ENCODE results near the gene NEXN.
"Not testable (repeated sequence)": the region's sequence is repeated elsewhere in the genome, so short reads cannot be mapped to it uniquely, and the experiment has no call there.

NEXN gene

DNA sequence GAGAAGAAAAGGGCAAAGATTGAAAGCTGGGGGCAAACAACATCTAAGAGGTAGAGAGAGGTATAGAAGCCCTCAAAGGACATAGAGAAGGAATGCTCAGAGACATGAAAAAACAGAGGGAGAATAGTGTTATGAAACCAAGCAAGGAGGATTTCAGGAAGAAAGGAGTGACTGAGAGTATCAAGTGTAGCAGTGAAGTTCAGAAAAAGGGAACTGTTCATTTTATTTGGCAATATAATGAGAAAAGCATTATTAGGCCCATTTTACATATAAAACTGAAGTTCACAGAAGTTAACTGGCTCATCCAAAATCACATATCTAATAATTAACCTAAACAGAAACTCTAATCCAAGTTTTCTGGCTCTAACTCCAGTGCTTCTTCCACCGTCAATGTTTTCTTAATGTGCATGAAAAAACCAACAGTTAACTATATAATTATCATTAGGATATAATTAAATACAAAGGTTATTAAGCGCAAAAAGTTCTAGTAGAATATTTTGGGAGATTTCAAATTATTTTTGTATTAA lies 17.7 kb downstream of the NEXN start:
- DNase-seq: no peak

DNA sequence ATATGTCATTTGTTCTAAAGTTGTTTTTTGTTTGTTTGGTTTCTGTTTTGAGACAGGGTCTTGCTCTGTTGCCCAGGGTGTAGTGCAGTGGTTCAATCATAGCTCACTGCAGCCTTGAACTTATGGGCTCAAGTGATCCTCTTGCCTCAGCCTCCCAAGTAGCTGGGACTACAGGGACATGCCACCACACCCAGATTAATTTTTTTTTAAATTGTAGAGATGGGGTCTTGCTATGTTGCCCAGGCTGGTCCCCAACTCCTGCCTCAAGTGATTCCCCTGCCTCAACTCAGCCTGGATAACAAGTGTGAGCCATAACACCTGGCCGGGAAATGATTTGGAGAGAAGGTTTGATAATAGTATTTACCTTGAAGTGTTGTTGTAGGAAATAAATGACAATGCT lies 18.2 kb downstream of the NEXN start:
- no peak for DNase-seq

- DNase-seq: no peak
Measured at GRCh38 chr1:77910116-77910515, 21.7 kb downstream of the NEXN start.

DNA sequence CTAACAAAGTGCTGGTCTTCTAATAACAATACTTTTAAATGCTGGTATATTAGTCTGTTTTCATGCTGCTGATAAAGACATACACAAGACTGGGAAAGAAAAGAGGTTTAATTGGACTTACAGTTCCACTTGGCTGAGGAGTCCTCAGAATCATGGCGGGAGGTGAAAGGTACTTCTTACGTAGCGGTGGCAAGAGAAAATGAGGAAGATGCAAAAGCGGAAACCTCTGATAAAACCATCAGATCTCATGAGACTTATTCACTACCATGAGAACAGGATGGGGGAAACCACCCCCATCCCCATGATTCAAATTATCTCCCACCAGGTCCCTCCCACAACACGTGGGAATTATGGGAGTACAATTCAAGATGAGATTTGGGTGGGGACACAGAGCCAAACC lies 30.5 kb downstream of the NEXN start:
- not testable (repeated sequence) for DNase-seq

DNA sequence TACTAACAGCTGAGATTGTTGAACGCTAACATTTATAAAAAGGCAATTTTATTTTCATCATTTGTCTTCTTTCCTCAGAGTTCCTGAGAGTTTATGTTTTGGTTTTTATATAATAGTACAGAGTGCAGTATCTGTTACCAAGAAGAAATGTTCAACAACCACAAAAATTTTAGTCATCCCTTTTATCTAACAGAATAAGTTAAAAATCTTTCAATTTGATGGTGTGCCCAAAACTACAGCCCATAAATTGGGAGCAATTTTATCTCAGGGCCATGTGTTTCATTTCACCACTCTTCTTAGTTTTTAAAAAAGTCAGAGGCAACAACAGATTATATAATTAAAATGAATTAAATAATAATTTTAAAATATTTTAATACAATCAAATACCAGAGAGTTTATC lies 37.1 kb downstream of the NEXN start:
- DNase-seq: peak; percentile 8

- DNase-seq: no peak
Measured at GRCh38 chr1:77925956-77926355, 37.5 kb downstream of the NEXN start.

GRCh38 chr1:77926561-77927357 lies 38.3 kb downstream of the NEXN start:
- no peak for DNase-seq

DNA sequence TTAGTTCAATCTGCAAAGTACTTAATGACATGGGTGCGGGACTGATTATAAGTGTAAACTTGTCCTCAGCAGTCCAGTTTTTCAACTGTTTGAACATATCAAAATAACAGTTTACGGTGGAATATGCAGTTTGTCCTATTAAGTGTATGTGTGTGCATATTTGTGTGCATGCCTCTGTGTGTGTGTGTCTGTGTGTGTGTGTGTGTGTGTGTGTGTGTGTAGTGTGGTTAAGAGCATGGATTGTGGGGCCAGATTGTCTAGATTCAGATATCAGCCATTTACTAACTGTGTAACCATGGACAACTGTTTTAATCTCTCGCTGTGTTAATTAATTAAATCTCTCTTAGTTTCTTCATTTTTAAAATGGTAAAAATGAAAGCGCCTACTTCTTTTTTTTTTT lies 39.0 kb downstream of the NEXN start:
- no peak for DNase-seq

- no peak for DNase-seq
Measured at GRCh38 chr1:77929806-77930205, 41.4 kb downstream of the NEXN start.

DNA sequence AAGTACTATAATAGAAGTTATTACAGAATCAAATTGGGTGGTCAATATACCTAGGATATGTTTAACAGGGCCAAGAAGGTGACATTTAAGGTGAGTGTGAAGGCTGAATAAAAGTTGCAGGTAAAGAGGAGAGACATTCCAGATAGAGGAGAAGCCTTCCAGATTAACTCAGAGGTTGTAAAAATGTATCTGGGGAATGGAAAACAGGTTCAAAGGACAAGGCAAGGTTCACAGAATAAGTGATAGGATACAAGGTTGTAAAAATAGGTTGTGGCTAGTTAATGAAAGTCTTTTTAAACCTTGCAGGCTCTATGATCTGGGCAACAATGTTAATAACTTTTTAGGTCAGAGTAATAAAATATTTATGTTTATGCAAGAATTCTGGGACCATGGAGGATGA lies 50.2 kb downstream of the NEXN start:
- DNase-seq: no peak

GRCh38 chr1:77940921-77941570 lies 52.6 kb downstream of the NEXN start:
- no peak for DNase-seq

- no peak for DNase-seq
Measured at GRCh38 chr1:77942400-77943140, 54.1 kb downstream of the NEXN start.

DNA sequence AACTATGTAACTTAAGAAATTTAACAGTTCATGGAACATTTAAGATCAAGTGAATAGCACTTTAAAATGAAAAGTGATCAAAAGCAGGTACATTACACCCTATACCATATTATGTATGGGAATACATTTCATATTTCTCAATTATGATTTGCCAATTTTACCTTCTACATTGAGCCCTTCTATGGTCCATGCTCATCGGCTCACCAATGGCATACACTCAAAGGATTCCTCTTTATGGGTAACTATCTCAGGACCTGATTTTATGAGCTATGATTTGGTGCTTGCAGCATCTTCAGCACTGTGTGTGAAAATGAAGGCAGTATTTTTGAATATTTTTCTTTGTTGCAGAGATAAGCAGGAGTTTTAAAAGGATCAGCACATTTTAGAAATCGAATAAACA lies 56.9 kb downstream of the NEXN start:
- DNase-seq: no peak

GRCh38 chr1:77948841-77949424 lies 60.5 kb downstream of the NEXN start:
- DNase-seq: peak; percentile 35

DNA sequence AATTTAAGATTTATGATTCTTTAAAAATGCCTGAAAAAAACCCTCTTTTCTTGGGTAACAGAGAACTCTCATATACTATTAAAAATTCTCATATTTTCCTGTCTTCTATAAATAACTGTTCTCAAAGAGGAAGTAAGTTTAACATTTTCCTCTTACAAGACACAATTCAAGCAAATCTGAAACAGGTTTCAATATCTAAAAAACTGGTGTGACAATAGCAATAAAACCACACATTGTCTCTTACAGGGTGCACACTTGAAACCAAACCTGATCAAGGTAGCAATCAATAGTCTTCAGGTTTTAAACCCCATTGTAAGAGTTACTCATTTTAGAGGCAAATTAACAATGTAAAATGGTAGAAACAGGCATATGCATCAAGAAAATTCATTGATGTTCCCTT lies 62.4 kb downstream of the NEXN start:
- DNase-seq: no peak

DNA sequence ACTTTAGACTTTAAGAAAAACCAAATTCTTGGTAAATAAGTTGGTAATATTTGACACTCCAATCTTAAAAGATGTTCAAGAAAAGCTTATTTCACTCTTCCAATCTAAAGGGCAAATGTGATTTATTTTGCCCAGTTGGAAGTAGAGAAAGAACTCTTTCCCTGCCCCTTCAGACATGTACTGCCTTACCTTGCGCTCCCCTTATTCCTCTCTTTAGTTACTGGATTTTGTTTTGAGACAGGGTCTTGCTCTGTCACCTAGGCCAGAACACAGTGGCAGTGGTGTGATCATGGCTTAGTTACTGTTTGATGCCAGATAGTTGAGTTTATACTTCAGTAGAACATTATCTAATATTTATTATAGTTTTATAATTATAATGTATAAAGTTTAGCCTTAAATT lies 62.9 kb downstream of the NEXN start:
- DNase-seq: no peak

DNA sequence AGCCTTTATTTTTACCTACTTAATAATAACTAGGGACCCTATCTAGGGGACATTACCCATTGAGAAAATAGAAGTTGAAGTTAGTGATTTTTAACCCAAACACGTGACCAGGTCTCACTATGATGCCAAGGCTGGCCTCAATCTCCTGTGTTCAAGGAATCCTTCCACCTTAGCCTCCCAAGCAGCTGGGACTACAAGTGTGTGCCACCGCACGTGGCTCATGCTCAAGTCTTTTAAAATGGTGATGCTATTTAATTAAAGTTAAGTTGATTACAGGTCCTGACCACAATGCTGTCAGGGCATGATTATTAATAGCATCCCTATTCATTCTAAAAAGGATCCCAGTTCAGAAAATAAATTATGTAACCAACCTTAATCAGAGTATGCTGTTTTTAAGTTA lies 65.5 kb downstream of the NEXN start:
- no peak for DNase-seq

GRCh38 chr1:77954521-77954920 lies 66.1 kb downstream of the NEXN start:
- DNase-seq: peak; percentile 42

DNA sequence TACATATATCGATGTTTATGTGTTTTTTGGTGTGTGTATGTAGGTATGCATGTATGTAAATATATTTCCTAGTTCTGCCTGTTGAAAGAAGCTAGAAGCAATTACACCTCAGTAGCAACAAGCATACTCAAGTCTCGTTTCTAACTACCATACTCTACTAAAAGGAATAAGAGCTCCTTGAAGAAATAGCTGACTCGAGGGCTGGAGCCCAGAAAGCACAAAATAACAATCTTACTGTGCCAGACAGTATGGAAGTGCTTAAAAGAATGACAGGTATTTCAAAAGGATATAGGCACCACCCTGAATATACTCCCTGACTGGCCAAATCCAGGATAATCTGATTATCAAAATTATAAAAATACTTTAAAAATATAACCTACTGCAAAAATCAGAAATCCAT lies 67.3 kb downstream of the NEXN start:
- no peak for DNase-seq

GRCh38 chr1:77956464-77956863 lies 68.0 kb downstream of the NEXN start:
- no peak for DNase-seq

DNA sequence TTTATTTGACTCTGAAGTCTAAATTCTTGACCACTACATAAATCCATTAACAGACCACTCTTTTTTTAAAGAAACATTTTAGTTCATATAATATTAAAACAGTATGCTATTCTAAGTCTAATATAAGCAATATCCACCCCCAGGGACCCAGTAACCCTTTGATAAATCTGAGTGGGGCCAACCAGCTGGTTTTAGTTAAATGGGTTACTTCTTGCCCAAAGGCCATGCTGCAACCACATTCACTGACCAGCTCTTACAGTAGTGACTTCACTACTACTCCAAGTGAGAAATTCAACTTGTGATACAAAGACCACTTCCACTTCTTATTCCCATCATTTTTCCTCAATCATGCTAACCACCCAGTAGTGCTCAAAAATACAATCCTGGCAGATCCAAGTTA lies 70.0 kb downstream of the NEXN start:
- DNase-seq: no peak

- DNase-seq: no peak
Measured at GRCh38 chr1:77958850-77959249, 70.4 kb downstream of the NEXN start.

GRCh38 chr1:77961392-77961791 lies 73.0 kb downstream of the NEXN start:
- no peak for DNase-seq
